Fibroblast of lung (primary cell): ENCODE data around the gene ARL15. TPM values are rescaled to one million over a fixed set of nuclear protein-coding genes. Genes with fewer than 3 reads are reported as not detected.

Experiments
- DNase-seq, 2 donors: peaks; one replicate each; pipeline versions ENCODE4 v3.0.0 to v3.0.0-alpha.2; 2010; ENCODE audit warnings: low read depth in 2 of 2
- H2AFZ ChIP-seq: 2 replicates; pipeline ENCODE4 v1.5.1; 2012; ENCODE audit warnings: low read length, control low read depth, inconsistent platforms
- H3K27ac ChIP-seq: 2 replicates; pipeline ENCODE4 v1.5.1; 2011; ENCODE audit warnings: low read length, control low read depth; ENCODE audit not compliant: insufficient read depth
- H3K27me3 ChIP-seq: 2 replicates; pipeline ENCODE4 v1.5.1; 2011; ENCODE audit warnings: mild to moderate bottlenecking, low read length; ENCODE audit not compliant: control insufficient read depth, insufficient read depth
- H3K36me3 ChIP-seq: 2 replicates; pipeline ENCODE4 v1.5.1; 2011; ENCODE audit warnings: low read length; ENCODE audit not compliant: control insufficient read depth, insufficient read depth
- H3K4me1 ChIP-seq: 2 replicates; pipeline ENCODE4 v1.5.1; 2011; ENCODE audit warnings: low read length; ENCODE audit not compliant: control insufficient read depth, insufficient read depth; ENCODE audit errors: extremely low read depth
- H3K4me2 ChIP-seq: 2 replicates; pipeline ENCODE4 v1.5.1; 2011; ENCODE audit warnings: low read length, control low read depth; ENCODE audit not compliant: insufficient read depth; ENCODE audit errors: extremely low read depth
- H3K4me3 ChIP-seq, 4 experiments: fragments of 200-600 bp in 1 of 4; sonication (generic) in 1 of 4; replicated peaks in 1 of 4; 2 replicates each; pipeline ENCODE4 v1.5.1; 2011 to 2016; ENCODE audit warnings: low read length in 4 of 4, low read depth in 3 of 4, mild to moderate bottlenecking in 3 of 4, control low read depth in 2 of 4, inconsistent platforms in 1 of 4, mixed read lengths in 1 of 4; ENCODE audit not compliant: insufficient read depth in 1 of 4; ENCODE audit errors: control extremely low read depth in 1 of 4
- H3K79me2 ChIP-seq: 2 replicates; pipeline ENCODE4 v1.5.1; 2012; ENCODE audit warnings: mild to moderate bottlenecking, low read length, inconsistent platforms; ENCODE audit not compliant: control insufficient read depth, insufficient read depth
- H3K9ac ChIP-seq: 2 replicates; pipeline ENCODE4 v1.5.1; 2011; ENCODE audit warnings: mild to moderate bottlenecking, low read length, control low read depth; ENCODE audit not compliant: insufficient read depth
- H3K9me3 ChIP-seq: 2 replicates; pipeline ENCODE4 v1.5.1; 2012; ENCODE audit warnings: low read depth, low read length; ENCODE audit not compliant: control insufficient read depth, insufficient read depth
- H4K20me1 ChIP-seq: 2 replicates; pipeline ENCODE4 v1.5.1; 2011; ENCODE audit warnings: low read length; ENCODE audit not compliant: control insufficient read depth, insufficient read depth; ENCODE audit errors: extremely low read depth
- EZH2 ChIP-seq: IDR thresholded peaks from 2 replicates; pipeline ENCODE4 v1.5.1; 2012; ENCODE audit warnings: low read length, control low read depth, mild to moderate bottlenecking; ENCODE audit errors: missing control alignments
- polyA plus RNA-seq, 2 donors: library from polyadenylated mRNA; depleted of rRNA in 1 of 2; stranded (reverse) in 1 of 2; unstranded in 1 of 2; fragments of >200 nt; gene quantifications; 2 replicates each; pipeline ENCODE4 v1.2.1, GENCODE V29; 2011 to 2012; ENCODE audit warnings: missing spikeins in 1 of 2
- total RNA-seq: library from RNA; depleted of rRNA; stranded (reverse); fragments of >200 nt; gene quantifications from 2 replicates; pipeline ENCODE4 v1.2.1, GENCODE V29; 2014
- TF ChIP-seq, protein P1 (sequence below), 2 donors: IDR thresholded peaks in 1 of 2; conservative IDR thresholded peaks in 1 of 2; 1 replicate in 1 of 2; 2 replicates in 1 of 2; pipeline ENCODE4 v1.5.1; 2011 to 2012; ENCODE audit warnings: low read length in 2 of 2, control low read depth in 1 of 2, inconsistent platforms in 1 of 2, low read depth in 1 of 2, mild to moderate bottlenecking in 1 of 2

ARL15 gene
- total and polyA plus RNA-seq, 2 donors (not counting 1 experiment from before 2014, with no cell fraction given), result 20.6 to 28.7 TPM

DNA sequence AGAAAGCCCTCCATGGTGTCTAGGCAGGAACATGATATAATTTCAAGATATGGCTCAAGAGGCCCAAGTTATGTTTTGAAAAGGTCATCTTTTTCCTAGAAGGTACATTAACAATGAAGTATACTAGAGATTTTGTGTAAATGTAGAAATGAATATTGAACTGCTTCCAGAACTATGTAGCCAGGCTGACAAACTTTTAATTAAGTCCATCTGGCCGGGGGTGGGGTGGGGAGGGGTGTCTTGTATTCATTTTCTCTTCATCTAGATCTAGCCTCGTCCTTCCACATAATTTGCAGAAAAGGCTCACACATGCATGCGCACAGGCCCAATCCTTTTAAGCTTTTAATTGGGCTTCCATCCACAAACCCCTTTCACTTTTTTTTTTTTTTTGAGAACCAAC, 323.3 kb downstream of the ARL15 start:
- no peak for DNase-seq
- H3K9ac ChIP-seq, result no peak overlapping the region
- no peaks in the 10 kb centered on the region for H3K9me3 ChIP-seq
- no peak overlapping the region for H3K4me3 ChIP-seq
- H3K27ac ChIP-seq, result no peak overlapping the region
- H3K4me1 ChIP-seq, result no peaks in the 10 kb centered on the region
- no peak overlapping the region for H2AFZ ChIP-seq
- no peaks in the 10 kb centered on the region for H4K20me1 ChIP-seq
- no peak for TF ChIP-seq EZH2
- TF ChIP-seq, protein P1, sequence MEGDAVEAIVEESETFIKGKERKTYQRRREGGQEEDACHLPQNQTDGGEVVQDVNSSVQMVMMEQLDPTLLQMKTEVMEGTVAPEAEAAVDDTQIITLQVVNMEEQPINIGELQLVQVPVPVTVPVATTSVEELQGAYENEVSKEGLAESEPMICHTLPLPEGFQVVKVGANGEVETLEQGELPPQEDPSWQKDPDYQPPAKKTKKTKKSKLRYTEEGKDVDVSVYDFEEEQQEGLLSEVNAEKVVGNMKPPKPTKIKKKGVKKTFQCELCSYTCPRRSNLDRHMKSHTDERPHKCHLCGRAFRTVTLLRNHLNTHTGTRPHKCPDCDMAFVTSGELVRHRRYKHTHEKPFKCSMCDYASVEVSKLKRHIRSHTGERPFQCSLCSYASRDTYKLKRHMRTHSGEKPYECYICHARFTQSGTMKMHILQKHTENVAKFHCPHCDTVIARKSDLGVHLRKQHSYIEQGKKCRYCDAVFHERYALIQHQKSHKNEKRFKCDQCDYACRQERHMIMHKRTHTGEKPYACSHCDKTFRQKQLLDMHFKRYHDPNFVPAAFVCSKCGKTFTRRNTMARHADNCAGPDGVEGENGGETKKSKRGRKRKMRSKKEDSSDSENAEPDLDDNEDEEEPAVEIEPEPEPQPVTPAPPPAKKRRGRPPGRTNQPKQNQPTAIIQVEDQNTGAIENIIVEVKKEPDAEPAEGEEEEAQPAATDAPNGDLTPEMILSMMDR (conservative IDR thresholded peaks at IDR 0.05 in 1 of 2, IDR thresholded peaks at IDR 0.05 in 1 of 2; ENCODE audit: low read depth in 1 of 2, low read length in 2 of 2), result no peak
- no peaks in the 10 kb centered on the region for H3K79me2 ChIP-seq
- no peaks in the 10 kb centered on the region for H3K27me3 ChIP-seq
- no peaks in the 10 kb centered on the region for H3K36me3 ChIP-seq
- H3K4me2 ChIP-seq, result no peak overlapping the region

DNA sequence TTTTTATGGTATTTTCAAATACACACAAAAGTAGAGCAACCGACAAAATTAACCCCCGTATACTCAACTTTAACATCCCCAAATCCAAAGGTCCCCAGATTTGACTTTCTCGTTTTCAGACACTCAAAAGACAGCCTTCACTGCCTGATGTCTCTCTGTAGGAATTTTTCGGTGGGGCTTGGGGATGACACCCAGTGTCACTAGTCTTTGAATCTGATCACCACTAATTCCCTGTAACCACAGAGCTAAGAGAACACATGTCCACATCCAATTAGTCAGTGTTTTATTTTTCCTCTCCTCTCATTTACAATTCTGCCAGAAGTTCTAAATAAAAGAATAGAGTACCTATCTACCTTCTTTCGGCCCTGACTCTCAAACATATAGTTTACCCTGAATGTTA, 324.6 kb downstream of the ARL15 start:
- Histone ChIP-seq H4K20me1 (no peaks in the 10 kb centered on the region), H3K36me3 (no peaks in the 10 kb centered on the region), H3K4me3 (no peak overlapping the region), H3K27ac (no peak overlapping the region), H3K9me3 (no peaks in the 10 kb centered on the region), H3K4me1 (no peaks in the 10 kb centered on the region), H3K27me3 (no peaks in the 10 kb centered on the region), H3K9ac (no peak overlapping the region), H3K4me2 (no peak overlapping the region), H2AFZ (no peak overlapping the region), H3K79me2 (no peaks in the 10 kb centered on the region)
- DNase-seq, result no peak
- no peak for TF ChIP-seq EZH2
- TF ChIP-seq, protein P1 (conservative IDR thresholded peaks at IDR 0.05 in 1 of 2, IDR thresholded peaks at IDR 0.05 in 1 of 2; ENCODE audit: low read depth in 1 of 2, low read length in 2 of 2), result no peak

DNA sequence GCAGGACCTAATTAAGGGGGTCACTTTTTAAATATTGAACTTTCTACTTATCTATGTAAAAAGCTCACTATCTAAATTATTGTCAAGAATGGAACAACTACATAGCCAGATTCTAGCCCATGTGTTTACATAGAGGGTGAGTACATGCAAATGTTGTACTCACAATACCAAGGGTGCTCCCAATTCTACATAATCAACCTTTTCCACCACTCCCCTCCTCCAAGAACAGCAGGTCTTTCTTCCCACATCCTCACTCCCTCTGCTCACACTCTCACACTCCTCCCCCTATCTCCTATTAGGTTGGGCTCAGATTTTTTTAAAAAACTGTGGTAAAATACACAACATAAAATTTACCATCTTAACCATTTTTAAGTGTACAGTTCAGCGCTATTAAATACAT, 325.4 kb downstream of the ARL15 start:
- Histone ChIP-seq H3K4me2 (no peak overlapping the region), H3K79me2 (no peaks in the 10 kb centered on the region), H3K36me3 (no peaks in the 10 kb centered on the region), H3K4me1 (no peaks in the 10 kb centered on the region), H2AFZ (no peak overlapping the region), H3K4me3 (no peak overlapping the region), H3K9ac (no peak overlapping the region), H3K9me3 (no peaks in the 10 kb centered on the region), H4K20me1 (no peaks in the 10 kb centered on the region), H3K27ac (no peak overlapping the region), H3K27me3 (no peaks in the 10 kb centered on the region)
- no peak for TF ChIP-seq EZH2
- TF ChIP-seq, protein P1 (conservative IDR thresholded peaks at IDR 0.05 in 1 of 2, IDR thresholded peaks at IDR 0.05 in 1 of 2; ENCODE audit: low read depth in 1 of 2, low read length in 2 of 2), result no peak
- DNase-seq, result no peak
